SIG-M5 (cell line): ENCODE measurements around the gene GGCT.

Experiments
- DNase-seq: peaks from one replicate; lab custom pipeline; 2025; lab: John Stamatoyannopoulos, UW

The GGCT gene

DNA sequence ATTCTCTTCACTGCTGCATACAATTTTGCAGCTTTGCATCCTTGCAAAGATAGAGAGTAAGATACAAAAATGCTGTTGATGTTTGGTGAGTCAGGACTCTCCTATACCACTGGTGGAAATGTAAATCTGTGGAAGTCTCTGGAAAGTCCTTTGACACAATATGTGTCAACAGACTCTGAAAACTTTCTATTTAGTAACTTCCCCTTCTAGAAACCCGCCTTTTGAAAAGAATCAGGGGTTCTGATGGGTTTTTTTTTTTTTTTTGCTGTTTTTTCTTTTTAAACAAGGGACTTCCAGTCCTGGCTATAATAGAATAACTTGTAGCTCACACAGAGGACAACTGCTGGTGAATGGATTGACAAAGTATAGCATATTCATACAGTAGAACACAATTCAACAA lies 42.5 kb downstream of the GGCT start:
- no peak for DNase-seq

DNA sequence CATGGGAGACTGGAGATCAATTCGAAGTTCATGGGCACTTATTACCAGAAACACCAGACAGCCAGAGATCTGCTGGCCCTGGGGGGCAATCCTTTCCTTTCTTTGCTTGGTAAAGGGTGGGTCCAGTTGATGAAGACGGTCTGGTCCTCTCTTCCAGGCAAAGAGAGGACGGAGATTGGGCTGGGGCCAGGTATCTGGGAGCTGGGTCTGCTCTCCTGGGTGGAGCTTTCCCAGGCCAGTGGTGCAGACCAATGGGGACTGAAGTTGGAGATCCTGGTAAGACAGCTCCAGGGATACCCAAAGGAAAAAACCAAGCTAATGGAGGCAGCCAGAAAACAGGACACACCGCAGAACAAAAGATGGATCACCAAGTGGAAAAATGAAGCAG lies 44.4 kb downstream of the GGCT start:
- DNase-seq, result no peak

DNA sequence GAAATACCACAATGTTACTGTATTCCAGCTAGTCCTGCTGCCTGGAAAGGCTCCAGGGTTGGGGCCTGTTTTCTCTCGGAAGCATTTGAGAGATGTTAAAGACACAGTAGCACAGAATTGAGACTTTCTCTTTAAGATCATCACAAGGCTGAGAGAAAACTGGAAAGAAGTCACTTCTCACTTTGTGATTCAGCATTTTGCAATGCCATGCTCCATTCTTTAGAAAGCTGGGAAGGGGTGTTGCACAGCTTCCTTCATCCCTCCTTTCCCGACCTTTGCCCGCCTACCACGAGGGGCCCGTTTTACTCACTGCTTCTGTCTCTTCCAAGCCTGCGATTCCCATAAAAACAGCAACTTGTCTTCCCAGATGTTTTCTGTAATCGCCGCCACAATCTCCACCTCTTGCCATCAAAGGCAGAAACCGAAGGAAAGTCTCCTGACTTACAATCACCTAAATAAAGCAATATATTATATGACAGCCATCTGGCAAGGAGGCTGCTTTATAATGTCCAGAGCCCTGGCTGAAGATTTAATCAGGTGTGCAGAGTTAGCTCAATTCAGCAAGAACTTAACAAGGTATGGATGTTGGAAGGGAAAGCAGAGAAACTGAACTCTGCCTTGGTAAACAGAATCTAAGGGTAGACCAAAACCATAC lies 44.9 kb downstream of the GGCT start:
- no peak for DNase-seq

DNA sequence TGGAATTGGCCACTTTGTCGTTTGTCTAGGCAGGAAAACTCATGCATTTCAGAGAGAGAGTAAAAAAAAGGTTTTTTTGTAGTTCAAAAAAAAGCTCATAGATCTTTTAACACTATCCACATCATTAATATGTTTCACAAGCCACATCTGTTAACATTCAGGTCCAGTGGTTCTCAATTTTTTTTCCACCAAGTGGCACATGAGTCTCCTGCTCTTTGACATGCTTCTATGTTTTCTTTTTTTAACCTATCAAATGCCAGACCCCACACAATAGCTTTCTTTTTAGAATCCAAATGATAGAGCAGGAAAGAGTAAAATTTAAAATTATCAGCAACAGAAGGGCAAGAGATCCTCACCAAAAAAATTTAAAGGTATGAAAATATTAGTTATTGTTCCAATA lies 46.3 kb downstream of the GGCT start:
- no peak for DNase-seq

DNA sequence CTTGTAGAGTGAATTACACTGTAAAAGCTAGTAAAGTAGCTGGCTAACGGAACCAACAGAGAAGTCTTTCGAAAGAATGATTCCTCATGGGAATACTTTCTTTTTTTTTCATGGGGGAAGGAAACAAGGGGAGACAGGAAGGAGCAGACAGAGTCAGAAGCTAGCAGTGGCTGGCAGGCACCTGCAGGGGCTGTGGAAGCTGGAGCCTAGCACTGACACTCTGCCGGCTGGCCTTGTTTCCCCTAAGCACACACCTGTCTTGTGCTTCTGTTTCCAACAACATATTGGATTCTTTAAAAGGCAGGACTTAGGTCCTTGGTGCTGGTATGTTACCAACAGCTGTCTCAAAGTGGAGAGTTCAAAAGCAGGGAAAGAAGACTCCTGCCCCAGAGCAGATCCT lies 50.7 kb downstream of the GGCT start:
- no peak for DNase-seq

DNA sequence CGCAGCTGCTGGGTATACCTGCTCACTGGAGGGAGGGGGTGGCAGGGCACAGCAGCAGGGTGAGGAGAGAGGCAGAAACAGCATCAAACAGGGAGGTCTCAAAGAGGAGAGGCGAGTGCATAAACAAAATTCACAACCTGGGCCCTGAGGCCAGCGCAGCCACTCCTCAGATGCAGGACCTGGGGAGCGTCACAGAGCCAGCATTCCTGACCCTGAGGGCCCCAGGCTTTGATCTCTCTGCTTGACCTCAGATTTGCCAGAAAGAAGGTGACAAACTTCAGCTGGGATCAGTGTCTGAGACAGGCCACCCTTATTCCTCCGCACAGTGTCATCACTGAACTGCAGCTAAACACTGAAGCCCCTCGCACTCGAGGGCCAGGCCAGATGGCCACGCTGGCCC lies 51.6 kb downstream of the GGCT start:
- no peak for DNase-seq

DNA sequence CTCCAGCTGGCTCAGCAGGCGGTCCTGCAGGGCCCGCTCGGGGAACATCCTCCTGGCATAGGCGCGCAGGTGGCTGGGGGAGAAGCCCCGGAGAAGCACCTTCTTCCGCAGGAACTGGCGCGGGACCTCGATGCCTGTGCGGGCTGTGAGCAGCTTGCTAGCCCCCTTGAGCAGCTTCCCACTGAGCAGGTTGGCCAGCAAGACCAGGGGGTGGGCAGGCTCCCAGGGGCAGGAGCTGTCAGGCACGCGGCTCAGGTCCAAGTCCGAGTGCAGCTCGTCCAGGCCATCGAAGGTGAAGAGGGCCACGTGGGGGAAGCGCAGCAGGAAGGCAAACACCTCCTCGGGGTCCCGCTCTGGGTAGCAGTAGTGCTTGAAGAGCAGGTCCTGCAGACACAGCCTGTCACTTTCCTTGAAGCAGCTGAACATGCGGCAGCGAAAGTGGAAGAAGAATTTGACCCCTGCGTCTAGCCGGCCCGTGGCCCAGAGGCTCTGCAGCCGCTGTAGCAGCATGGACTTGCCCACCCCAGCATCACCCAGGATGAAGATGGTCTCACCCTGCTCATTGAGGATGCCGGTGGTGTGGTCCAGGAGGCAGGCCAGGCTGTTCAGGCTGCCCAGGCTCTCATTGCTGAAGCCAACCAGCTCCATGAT lies 52.2 kb downstream of the GGCT start:
- no peak for DNase-seq

DNA sequence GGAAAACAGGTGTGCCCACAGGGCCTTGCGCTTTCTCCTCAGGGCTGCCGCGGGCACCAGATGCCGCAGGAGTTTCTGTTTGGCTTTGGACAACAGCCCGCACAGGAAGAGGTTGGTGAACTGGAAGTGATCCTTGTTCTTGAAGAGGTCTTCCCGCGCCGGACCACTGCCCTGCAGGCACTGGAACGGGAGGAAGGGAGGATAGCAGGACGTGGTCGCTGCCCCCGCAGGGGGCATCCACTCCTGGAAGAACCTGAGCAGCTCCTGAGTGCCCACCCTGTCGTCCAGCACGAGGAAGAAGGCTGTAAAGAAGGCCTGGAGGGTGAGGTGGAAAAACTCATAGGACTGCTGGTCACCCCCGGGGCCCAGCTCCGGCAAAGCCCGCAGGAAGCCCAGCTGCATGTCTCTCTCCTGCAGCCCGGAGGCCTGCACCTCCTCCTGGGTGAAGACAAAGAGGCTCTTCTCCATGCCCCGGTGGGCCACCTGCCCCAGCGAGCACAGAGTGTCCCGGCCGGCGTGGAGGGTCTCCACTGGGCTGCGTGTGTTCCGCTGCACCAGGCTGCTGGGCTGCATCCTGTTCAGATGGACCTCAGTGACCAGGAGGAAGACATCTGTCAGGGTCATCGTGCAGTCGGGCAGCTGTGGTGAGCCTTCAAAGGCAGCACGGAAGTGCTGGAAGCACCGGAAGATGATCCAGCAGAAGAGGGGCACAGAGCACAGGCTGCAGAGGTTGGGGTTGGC lies 52.9 kb downstream of the GGCT start:
- DNase-seq, result no peak

DNA sequence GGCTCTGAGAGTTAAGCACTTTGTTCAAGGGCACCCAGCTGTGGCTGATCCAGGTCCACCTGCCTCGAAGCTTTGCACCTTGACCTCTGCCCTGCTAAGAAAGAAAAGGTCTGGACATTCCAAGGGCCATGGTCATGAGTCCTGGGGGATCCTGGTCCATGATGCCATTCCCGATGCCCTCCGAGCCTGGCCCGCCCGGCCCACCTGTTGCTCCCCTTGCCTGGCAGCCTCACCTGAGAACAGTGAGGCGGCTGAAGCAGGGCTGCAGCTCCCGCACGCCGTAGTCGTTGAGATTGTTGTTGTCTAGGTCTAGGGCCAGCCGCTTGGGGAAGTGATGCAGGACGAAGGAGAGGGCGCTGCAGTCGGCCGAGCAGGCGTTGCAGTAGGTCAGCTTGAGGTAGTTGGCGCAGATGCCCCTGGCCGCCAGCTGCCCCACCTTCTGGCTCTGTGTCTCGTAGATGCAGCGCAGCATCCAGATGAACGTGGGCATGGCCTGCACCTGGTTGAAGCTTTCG lies 53.6 kb downstream of the GGCT start:
- no peak for DNase-seq

DNA sequence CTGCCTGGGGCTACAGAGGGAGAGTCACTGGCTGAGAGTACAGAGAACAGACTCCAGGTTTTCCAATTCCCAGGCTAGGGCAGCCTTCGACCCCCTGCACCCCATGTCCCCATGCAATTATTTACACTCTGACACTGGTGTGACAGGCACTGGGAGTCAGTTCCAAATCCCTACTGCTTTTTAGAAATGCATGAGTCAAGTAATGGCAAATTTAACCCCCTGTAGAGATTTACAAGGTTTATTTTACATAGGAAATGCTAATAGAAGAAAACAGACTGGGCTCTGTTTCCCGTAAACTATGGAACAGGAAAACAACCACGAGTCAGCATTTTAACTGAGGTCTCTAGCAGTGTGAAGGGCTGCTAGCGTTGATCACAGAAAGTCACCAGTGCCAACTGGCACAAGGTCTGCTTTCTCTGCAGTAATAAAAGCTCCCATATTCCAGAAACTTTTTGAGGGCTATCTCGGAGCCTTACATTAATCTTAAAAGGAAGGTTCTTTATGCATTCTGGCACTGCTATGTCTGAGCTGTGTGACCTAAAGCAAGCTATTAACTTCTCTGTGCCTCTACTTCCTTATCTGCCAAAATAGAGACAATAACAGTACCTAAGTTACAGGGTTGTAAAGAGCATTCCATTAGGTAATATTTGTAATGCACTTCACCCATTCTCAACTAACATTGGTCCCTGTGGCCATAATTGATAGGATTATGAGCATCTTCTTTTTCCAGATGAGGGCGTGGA lies 54.2 kb downstream of the GGCT start:
- DNase-seq, result no peak

DNA sequence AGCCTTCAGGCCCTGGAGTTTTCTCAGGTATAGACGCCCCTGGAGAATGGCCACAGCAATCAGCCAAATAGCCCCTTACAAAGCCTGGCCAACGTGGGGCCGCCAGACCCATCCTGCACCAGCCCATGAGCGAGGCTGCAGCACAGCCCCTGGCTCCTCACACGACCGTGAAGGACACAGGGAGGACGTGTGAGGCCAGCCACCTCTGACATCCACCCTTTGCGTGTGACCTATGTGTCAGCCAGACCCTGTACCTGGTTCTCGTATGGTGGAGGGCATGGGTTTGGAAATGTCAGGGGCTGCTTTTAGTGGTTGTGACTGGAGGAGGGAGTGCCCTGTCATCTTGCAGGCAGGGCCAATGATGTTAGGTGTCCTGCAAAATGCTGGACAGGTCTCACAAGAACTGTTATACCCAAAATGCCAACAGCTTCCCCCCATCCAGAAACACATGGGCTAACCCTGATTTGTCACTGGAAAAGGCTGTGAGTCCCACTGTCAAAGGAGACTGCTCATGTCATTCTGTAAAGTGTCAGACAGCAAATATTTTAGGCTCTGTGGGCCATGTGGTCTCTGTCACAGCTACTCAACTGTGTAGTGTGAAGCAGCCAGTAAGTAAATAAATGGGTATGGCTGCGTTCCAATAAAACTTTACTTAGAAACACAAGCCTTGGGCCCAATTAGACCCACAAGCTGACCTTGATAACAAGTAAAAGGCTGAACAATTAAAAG lies 56.0 kb downstream of the GGCT start:
- DNase-seq, result no peak

DNA sequence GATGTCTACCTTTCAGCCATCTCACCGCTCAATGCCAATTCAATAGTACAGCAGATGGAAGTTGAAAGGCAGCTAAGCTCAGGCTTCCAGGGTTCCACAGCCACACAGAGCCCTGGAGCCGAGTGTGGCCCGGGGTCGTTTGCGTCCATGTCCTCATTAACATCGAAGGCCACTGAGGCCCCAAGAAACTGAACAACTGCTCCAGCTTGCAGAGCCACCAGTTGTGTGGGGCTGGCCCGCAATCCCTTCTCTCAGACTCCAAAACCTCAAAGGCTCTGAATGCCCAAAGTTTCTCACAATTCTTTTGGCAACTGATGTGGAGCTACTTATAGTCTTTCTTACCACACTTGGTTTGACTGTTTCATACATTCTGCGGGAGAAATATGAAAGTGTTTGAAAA lies 57.2 kb downstream of the GGCT start:
- DNase-seq, result no peak
